ENCODE measurements around the gene RNASEL. TPM values are rescaled to one million over a fixed set of nuclear protein-coding genes. Genes with fewer than 3 reads are reported as not detected.

RNASEL gene
- total and polyA plus RNA-seq, 2 donors (not counting 3 experiments of a cell fraction or from before 2014, with no cell fraction given): 0.59 to 1.9 TPM

- POLR2A ChIA-PET: no interaction called here
- BruUV-seq (replicated peaks): no TSS peak
These were observed 19.0 kb downstream of the RNASEL start for GRCh38 chr1:182569939-182570610.

GRCh38 chr1:182568647-182569284 lies 20.3 kb downstream of the RNASEL start:
- BruUV-seq (replicated peaks): no TSS peak
- intact Hi-C loops (cut with micrococcal nuclease) (no loop called here), dilution Hi-C loops (cut with MboI; ENCODE audit: extremely low pct_ligation_motif_present, low sequenced_read_pairs) (no loop called here)
- H3K9ac ChIP-seq (replicated peaks; ENCODE audit: extremely low read depth, insufficient read depth, low read length): no peak overlapping the region
- H4K20me1 ChIP-seq (replicated peaks; ENCODE audit: control insufficient read depth, extremely low read depth, insufficient read depth, low read length): no peaks in the 10 kb centered on the region
- H3K79me2 ChIP-seq (ENCODE audit: control insufficient read depth, insufficient read depth, low read length): no peaks in the 10 kb centered on the region
- no peaks in the 10 kb centered on the region for H3K9me3 ChIP-seq (replicated peaks; ENCODE audit: control insufficient read depth, insufficient read depth, low read length)
- H3K27me3 ChIP-seq (ENCODE audit: control insufficient read depth in 2 of 2, insufficient read depth in 2 of 2, low read length in 2 of 2): no peaks in the 10 kb centered on the region
- no peaks in the 10 kb centered on the region for H3K36me3 ChIP-seq (ENCODE audit: control insufficient read depth in 2 of 2, extremely low read depth in 1 of 2, insufficient read depth in 2 of 2, low read length in 2 of 2)
- no peak overlapping the region for H3K4me2 ChIP-seq (ENCODE audit: insufficient read depth, low read length)
- H3K4me1 ChIP-seq (ENCODE audit: control insufficient read depth, extremely low read depth, insufficient read depth, low read length): no peaks in the 10 kb centered on the region
- no peak overlapping the region for H2AFZ ChIP-seq (ENCODE audit: low read depth, low read length)
- no peak overlapping the region for H3K27ac ChIP-seq (ENCODE audit: insufficient read depth, low read depth, low read length)
- H3K4me3 ChIP-seq (replicated peaks in 1 of 3; ENCODE audit: insufficient read depth in 1 of 3, low read depth in 1 of 3, low read length in 3 of 3): no peak overlapping the region
- no peaks in the 10 kb centered on the region for H3K9me1 ChIP-seq (replicated peaks; ENCODE audit: control insufficient read depth, extremely low read depth, insufficient read depth, low read length)
- DNase-seq (ENCODE audit: low read depth, low spot score) (no peak), FAIRE-seq (no peak)
- ChIA-PET POLR2A (no interaction called here), CTCF (interaction anchor here (1.1 kb wide), 1 partner anchor 426 kb away, joined by 3 read pairs; no protein-coding TSS in a partner anchor)
- TF ChIP-seq GATA2 (IDR thresholded peaks at IDR 0.05; ENCODE audit: insufficient read depth, insufficient read length, low read depth, low read length) (no peak), POLR2A (IDR thresholded peaks at IDR 0.05; ENCODE audit: low read depth, low read length) (no peak)

More at GRCh38 chr1:182569939-182570610, 19.0 kb downstream of the RNASEL start:
- Histone ChIP-seq H3K4me3 (replicated peaks in 1 of 3; ENCODE audit: insufficient read depth in 1 of 3, low read depth in 1 of 3, low read length in 3 of 3) (no peak overlapping the region), H3K9ac (replicated peaks; ENCODE audit: extremely low read depth, insufficient read depth, low read length) (no peak overlapping the region), H3K9me3 (replicated peaks; ENCODE audit: control insufficient read depth, insufficient read depth, low read length) (no peaks in the 10 kb centered on the region), H3K4me2 (ENCODE audit: insufficient read depth, low read length) (no peak overlapping the region), H4K20me1 (replicated peaks; ENCODE audit: control insufficient read depth, extremely low read depth, insufficient read depth, low read length) (no peaks in the 10 kb centered on the region), H3K27me3 (ENCODE audit: control insufficient read depth in 2 of 2, insufficient read depth in 2 of 2, low read length in 2 of 2) (no peaks in the 10 kb centered on the region), H3K79me2 (ENCODE audit: control insufficient read depth, insufficient read depth, low read length) (no peaks in the 10 kb centered on the region), H3K9me1 (replicated peaks; ENCODE audit: control insufficient read depth, extremely low read depth, insufficient read depth, low read length) (no peaks in the 10 kb centered on the region), H3K36me3 (ENCODE audit: control insufficient read depth in 2 of 2, extremely low read depth in 1 of 2, insufficient read depth in 2 of 2, low read length in 2 of 2) (no peaks in the 10 kb centered on the region), H2AFZ (ENCODE audit: low read depth, low read length) (no peak overlapping the region), H3K27ac (ENCODE audit: insufficient read depth, low read depth, low read length) (no peak overlapping the region), H3K4me1 (ENCODE audit: control insufficient read depth, extremely low read depth, insufficient read depth, low read length) (no peaks in the 10 kb centered on the region)
- intact Hi-C loops (cut with micrococcal nuclease) (no loop called here), dilution Hi-C loops (cut with MboI; ENCODE audit: extremely low pct_ligation_motif_present, low sequenced_read_pairs) (no loop called here)
- CTCF ChIA-PET: no interaction called here
- no peak for DNase-seq (ENCODE audit: low read depth, low spot score)
- no peak for FAIRE-seq
- TF ChIP-seq EZH2 (IDR thresholded peaks at IDR 0.05; ENCODE audit: borderline replicate concordance, low read depth, low read length, severe bottlenecking) (no peak), GATA2 (IDR thresholded peaks at IDR 0.05; ENCODE audit: insufficient read depth, insufficient read length, low read depth, low read length) (no peak)
